ENCODE measurements around the gene CPXM2. TPM values are rescaled to one million over a fixed set of nuclear protein-coding genes. Genes with fewer than 3 reads are reported as not detected.

CPXM2 gene
- total and polyA plus RNA-seq, 5 experiments from 2014 or later, result not detected

DNA sequence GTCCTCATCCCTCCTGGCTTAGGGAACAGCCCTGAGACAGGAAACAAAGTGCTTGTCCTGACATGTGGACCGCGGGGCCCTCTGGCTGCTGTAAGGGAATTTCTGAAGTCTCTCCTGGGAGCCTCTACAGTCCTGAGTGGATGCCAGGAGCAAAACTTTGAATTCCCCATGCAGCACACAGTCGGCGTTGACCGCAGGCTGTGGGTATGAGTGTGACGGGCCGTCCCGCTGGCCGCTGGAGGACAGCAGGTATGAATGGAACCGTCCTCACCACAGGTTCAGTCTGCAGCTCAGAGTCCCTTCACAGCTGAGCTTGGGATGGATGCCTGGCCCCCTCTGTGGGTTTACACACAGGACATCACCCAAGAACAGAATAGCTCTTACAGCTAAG lies 130.6 kb downstream of the CPXM2 start:
- H3K36me3 Mint-ChIP-seq, result no peaks in the 10 kb centered on the region
- no peak for ATAC-seq
- H3K4me3 Mint-ChIP-seq, result no peak overlapping the region
- peak overlapping the region in 1 of 10 donors; percentile 26 for H3K27ac Mint-ChIP-seq
- POLR2A ChIA-PET, result no interaction called here
- peaks cover 0 to 2% (median 0%) of the 10 kb centered on the region in 4 donors for H3K4me1 Mint-ChIP-seq
- no peaks in the 10 kb centered on the region for H3K9me3 Mint-ChIP-seq
- H3K27me3 Mint-ChIP-seq, result peaks cover 4 to 19% (median 13%) of the 10 kb centered on the region in 5 donors
- DNase-seq, result no peak

DNA sequence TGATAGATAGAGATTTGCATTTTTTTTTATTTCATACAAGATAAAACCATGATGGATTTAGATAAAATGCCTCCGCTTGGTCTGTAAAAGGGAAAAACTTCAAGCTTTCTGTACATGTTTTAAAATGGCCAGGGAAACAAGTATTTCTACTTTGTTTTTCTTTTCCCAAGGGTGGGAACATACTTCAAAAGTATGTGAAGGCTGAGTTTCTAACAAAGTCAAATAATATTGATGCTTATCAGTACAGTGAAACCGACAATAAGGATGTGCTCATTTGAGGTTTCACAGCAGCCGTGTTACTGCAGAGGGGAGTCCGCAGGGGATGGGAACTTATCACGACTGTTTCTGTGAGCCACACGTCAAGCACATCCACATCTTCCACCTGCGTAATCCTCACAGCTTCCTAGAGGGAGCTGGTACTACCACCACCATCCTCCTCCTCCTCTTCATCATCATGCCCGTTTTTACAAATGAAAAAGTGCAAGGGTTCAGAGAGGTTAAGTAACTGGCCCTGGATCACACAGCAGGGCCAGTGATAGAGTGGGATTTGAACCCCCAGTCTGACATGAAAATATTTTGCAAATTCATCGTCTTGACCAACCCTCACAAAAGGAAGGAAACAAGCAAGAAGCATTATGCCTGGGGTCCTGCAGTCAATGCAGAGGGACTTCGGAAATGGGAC lies 131.1 kb downstream of the CPXM2 start:
- no peak for ATAC-seq
- Mint-ChIP-seq H3K4me1 (peaks cover 0 to 2% (median 0%) of the 10 kb centered on the region in 4 donors), H3K27me3 (peaks cover 1 to 14% (median 10%) of the 10 kb centered on the region in 5 donors), H3K36me3 (no peaks in the 10 kb centered on the region), H3K27ac (peak overlapping the region in 1 of 10 donors; percentile 26), H3K9me3 (no peaks in the 10 kb centered on the region), H3K4me3 (no peak overlapping the region)
- POLR2A ChIA-PET, result no interaction called here
- no peak for DNase-seq

DNA sequence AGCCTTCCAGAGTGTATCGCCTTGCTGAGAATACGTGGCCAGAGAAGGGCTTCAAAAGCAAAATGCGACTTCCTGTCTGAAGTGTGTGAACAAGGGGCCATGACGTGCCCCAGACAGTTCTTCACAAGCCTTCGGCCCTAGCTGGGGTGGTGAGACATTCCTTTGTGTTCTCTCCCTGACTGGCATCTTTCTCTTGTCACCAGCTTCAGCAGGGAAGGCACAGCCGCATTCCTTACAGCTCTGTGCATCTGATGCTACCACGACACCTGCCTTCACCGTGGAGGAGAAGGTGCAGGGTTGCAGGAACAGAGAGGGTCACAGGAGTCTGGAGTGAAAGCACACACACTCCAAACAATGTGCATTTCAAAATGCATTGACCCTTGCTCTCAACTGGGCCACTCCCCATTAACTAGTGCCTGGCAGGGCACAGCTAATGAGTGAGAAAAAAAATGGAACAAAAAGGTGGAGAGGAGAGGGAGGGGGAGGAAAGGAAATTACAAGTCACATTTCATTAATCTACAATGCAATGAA lies 132.0 kb downstream of the CPXM2 start:
- Mint-ChIP-seq H3K4me1 (peaks cover 0 to 2% (median 0%) of the 10 kb centered on the region in 4 donors), H3K27ac (no peak overlapping the region), H3K27me3 (peaks cover 0 to 14% (median 8%) of the 10 kb centered on the region in 5 donors), H3K36me3 (no peaks in the 10 kb centered on the region), H3K9me3 (no peaks in the 10 kb centered on the region), H3K4me3 (no peak overlapping the region)
- DNase-seq (no peak), ATAC-seq (no peak)
- POLR2A ChIA-PET, result no interaction called here

DNA sequence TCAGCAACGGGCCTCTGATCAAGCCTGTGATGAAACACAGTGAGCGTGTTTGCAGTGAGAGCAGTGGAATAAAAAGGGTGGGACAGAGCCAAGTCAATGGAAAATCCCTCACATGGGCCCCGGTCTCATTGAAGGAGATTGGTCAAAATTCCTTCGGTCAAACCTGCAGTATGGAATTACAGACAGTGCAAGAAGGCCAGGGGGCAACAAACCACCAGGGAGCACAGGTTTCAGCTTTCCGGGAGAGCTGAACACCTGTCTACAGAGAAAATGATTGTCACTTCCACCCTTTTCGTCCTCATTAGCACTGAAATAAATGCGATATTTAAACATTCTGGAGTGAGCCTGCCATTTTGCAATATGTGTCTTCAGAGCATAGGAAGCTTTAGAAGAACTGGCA lies 132.6 kb downstream of the CPXM2 start:
- Mint-ChIP-seq H3K4me3 (no peak overlapping the region), H3K36me3 (no peaks in the 10 kb centered on the region), H3K4me1 (peaks cover 0 to 2% (median 0%) of the 10 kb centered on the region in 4 donors), H3K27ac (no peak overlapping the region), H3K27me3 (peaks cover 0 to 14% (median 9%) of the 10 kb centered on the region in 5 donors), H3K9me3 (no peaks in the 10 kb centered on the region)
- no peak for DNase-seq
- POLR2A ChIA-PET, result no interaction called here
- ATAC-seq, result no peak

DNA sequence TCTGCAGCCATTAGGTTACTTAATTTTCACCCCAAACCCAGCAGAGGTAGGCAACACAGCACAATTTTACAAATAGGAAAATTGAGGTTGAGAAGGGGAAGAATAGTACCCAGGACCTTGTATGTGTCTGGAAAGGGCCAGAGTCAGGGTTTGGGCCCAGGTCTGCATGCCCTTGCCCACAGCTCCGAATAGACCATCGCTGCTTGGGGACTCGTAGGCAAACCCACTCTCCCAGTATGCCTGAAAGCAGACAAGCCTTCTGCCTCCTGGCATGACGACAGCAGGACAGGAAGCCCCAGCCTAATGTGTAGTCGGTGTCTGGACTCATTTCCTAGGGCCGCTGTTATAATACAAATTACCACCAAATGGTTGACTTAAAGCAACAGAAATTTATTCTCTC lies 133.8 kb downstream of the CPXM2 start:
- POLR2A ChIA-PET, result no interaction called here
- ATAC-seq (no peak), DNase-seq (no peak)
- no peaks in the 10 kb centered on the region for H3K36me3 Mint-ChIP-seq
- no peak overlapping the region for H3K4me3 Mint-ChIP-seq
- H3K27me3 Mint-ChIP-seq, result peaks cover 0 to 17% (median 10%) of the 10 kb centered on the region in 5 donors
- H3K27ac Mint-ChIP-seq, result no peak overlapping the region
- H3K4me1 Mint-ChIP-seq, result peaks cover 0 to 2% (median 0%) of the 10 kb centered on the region in 4 donors
- H3K9me3 Mint-ChIP-seq, result no peaks in the 10 kb centered on the region

DNA sequence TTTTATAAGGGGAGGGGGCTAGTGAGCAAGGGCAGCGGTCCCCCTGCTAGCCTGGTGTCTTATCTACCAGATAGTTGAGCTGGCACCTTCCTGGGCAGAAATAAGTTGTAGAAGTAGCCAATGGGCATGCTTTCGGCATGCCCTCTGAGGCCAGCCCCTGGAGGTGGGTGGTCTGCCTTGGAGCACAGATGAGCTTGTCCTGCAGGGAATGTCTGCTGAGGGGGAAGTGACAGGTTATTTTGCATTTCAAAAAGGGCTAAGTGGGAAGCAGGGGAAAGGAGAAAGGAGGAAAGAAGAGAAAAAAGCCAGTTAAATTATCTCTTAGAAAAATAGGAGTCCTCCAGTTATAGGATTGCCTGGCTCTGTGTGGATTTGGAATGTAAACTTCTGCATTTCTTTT lies 136.5 kb downstream of the CPXM2 start:
- H3K36me3 Mint-ChIP-seq, result no peaks in the 10 kb centered on the region
- H3K9me3 Mint-ChIP-seq, result peaks cover 0 to 4% (median 0%) of the 10 kb centered on the region in 9 donors
- no peak overlapping the region for H3K27ac Mint-ChIP-seq
- H3K27me3 Mint-ChIP-seq, result peaks cover 2 to 19% (median 10%) of the 10 kb centered on the region in 5 donors
- ATAC-seq (no peak), DNase-seq (no peak)
- POLR2A ChIA-PET, result no interaction called here
- H3K4me3 Mint-ChIP-seq, result no peak overlapping the region
- peaks cover 0 to 2% (median 0%) of the 10 kb centered on the region in 4 donors for H3K4me1 Mint-ChIP-seq

DNA sequence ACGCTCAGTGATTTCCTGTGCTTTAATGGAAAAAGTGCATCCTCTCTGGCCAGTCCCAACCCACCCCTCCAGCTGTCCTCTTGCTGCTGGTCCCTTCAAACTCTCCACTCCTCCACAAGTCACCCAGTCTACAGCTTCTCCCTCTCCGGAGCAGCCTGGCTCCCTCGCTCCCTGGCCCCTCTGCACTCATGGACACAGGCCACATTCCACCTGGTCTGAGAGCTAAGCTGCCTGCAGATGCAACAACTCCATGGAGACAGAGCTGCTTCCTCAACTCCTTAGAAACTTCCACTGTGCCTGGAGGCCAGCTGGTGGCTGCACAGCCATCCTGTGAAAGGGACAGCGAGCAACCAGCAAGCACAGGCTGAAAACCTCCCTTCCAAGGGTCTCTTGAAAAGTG lies 137.5 kb downstream of the CPXM2 start:
- Mint-ChIP-seq H3K4me3 (no peak overlapping the region), H3K4me1 (peaks cover 0 to 5% (median 0%) of the 10 kb centered on the region in 4 donors), H3K9me3 (peaks cover 0 to 6% (median 0%) of the 10 kb centered on the region in 9 donors), H3K27me3 (peaks cover 2 to 22% (median 10%) of the 10 kb centered on the region in 5 donors), H3K36me3 (no peaks in the 10 kb centered on the region), H3K27ac (no peak overlapping the region)
- POLR2A ChIA-PET, result no interaction called here
- no peak for DNase-seq
- no peak for ATAC-seq

DNA sequence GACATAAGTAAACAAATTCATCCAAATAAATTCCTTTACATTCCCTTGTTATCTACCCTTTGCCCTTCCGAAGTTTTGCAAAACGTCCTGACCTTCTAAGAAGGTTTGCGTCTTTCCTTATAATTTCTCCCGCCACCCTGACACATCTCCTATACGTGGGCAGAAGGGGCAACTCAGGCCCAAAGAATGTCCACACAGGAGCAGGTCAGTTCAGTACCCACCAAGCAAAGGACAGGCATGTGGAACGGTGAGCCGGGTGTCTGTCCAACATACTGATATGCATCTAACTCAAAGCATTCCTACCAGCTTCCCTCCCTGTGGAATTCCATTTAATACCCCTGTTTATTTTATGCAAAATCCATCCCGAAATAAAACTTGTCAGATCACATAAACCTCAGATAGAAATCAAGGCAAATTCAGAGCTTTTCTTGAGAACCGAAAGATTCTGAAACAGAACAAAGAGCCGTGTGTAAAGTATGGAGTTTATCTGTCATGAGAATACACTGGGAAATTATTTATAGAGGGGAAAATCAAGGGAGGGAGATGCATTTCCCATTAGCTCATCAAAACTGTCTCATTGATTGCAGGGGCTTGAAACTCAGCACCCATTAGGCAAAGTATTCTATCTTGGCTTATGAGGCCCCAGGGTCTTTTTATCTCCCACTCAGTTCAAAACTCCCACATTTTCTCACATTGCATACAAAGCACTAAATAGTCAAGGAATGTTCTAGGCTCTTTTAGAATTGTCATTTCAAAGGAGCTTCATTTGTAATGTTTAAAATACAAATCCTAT lies 140.1 kb downstream of the CPXM2 start:
- peaks cover 0 to 3% (median 0%) of the 10 kb centered on the region in 4 donors for H3K4me1 Mint-ChIP-seq
- H3K9me3 Mint-ChIP-seq, result peaks cover 0 to 6% (median 0%) of the 10 kb centered on the region in 9 donors
- POLR2A ChIA-PET, result no interaction called here
- no peak overlapping the region for H3K4me3 Mint-ChIP-seq
- ATAC-seq (no peak), DNase-seq (no peak)
- no peak overlapping the region for H3K27ac Mint-ChIP-seq
- no peaks in the 10 kb centered on the region for H3K36me3 Mint-ChIP-seq
- H3K27me3 Mint-ChIP-seq, result peaks cover 2 to 18% (median 5%) of the 10 kb centered on the region in 5 donors

DNA sequence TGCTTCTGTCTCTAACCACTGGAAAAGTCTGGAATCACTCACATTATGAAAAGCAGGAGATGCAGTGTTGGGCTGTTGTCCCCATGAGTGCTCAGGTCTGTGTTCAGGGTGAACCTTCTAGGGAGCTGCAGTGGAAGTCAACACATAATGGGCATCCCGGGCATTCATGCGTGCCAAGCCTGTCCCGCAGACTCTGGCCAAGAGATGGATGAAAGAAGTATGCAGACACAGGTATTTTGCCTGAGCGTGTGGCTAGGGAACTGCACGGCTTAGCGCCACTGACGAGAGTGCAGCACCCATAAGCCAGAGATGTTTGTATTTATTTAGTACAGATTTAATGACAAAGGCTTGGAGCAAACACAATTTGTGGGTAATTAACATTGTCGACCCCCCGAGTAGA lies 140.7 kb downstream of the CPXM2 start:
- no peak for ATAC-seq
- H3K27me3 Mint-ChIP-seq, result peaks cover 2 to 18% (median 5%) of the 10 kb centered on the region in 5 donors
- H3K9me3 Mint-ChIP-seq, result peaks cover 0 to 6% (median 0%) of the 10 kb centered on the region in 9 donors
- no peaks in the 10 kb centered on the region for H3K36me3 Mint-ChIP-seq
- peaks cover 0 to 3% (median 0%) of the 10 kb centered on the region in 4 donors for H3K4me1 Mint-ChIP-seq
- no peak overlapping the region for H3K27ac Mint-ChIP-seq
- DNase-seq, result no peak
- POLR2A ChIA-PET, result no interaction called here
- no peak overlapping the region for H3K4me3 Mint-ChIP-seq

DNA sequence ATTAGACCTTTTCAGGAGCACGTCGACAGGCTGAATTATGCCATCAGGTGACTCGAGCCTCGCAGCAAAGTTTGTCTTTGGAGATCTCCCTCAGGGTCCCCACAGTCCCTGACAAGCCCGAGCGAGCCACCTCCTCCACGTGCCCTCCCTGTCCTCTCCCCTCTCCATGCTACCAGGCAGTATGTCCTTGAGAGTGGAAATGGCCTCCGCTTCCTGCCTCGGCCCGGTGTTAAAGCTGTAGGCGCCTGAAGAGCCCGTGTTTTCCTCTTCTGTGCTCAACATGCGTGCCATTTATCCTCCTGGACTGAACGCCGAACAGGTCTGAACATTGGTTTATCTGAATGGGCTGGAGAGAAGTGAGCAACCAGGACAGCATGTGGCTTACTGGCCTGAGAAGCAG lies 142.9 kb downstream of the CPXM2 start:
- H3K4me3 Mint-ChIP-seq, result no peak overlapping the region

DNA sequence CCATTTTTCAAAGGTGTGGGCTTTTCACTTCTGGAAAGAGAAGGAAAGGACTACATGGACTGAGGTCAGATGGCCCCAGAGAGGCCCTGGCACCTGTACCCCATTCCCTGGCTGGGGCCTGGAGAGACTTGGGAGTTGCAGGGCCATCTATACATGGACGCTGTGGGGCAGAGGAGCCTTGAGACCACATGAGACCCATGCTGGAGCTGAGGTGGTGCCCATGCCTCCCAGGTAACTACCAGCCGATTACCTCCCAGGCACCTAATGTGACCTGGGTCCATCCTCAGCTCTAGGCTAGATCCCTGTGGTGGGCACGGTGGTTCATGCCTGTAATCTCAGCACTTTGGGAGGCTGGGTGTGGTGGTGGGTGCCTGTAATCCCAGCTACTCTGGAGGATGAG lies 144.2 kb downstream of the CPXM2 start:
- no peak for DNase-seq
- ATAC-seq, result no peak
- Mint-ChIP-seq H3K4me3 (no peak overlapping the region), H3K36me3 (no peaks in the 10 kb centered on the region), H3K27me3 (peaks cover 1 to 18% (median 5%) of the 10 kb centered on the region in 5 donors), H3K27ac (no peak overlapping the region), H3K4me1 (peaks cover 0 to 5% (median 0%) of the 10 kb centered on the region in 4 donors), H3K9me3 (peaks cover 0 to 4% (median 0%) of the 10 kb centered on the region in 9 donors)
- POLR2A ChIA-PET, result no interaction called here

More for the DNA sequence above, 142.9 kb downstream of the CPXM2 start:
- Mint-ChIP-seq H3K27me3 (peaks cover 2 to 17% (median 5%) of the 10 kb centered on the region in 5 donors), H3K9me3 (peaks cover 0 to 6% (median 0%) of the 10 kb centered on the region in 9 donors), H3K4me1 (peaks cover 0 to 3% (median 0%) of the 10 kb centered on the region in 4 donors), H3K27ac (no peak overlapping the region), H3K36me3 (no peaks in the 10 kb centered on the region)
- DNase-seq (no peak), ATAC-seq (no peak)
- POLR2A ChIA-PET, result no interaction called here

DNA sequence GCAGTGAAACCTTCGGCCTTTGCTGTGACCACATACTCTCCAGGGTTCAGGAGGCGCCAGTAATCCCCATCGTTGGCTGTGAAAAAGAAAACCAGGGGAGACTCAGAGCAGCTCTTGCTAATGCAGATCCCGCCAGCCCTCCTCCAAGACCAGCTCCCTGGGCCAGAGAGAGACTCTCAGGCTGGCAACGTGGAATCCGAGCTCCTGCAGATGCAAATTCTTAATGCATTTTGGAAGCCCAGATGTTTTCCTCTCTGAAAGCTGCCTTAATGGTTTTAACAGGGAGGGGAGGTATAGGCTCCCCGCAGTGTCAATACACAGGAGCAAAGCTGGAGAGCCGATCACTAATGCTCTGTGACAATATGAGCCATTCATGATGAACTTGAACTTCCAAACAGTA lies 144.7 kb downstream of the CPXM2 start:
- H3K9me3 Mint-ChIP-seq, result peaks cover 0 to 4% (median 0%) of the 10 kb centered on the region in 9 donors
- no peak overlapping the region for H3K4me3 Mint-ChIP-seq
- H3K4me1 Mint-ChIP-seq, result peaks cover 0 to 5% (median 0%) of the 10 kb centered on the region in 4 donors
- no peaks in the 10 kb centered on the region for H3K36me3 Mint-ChIP-seq
- POLR2A ChIA-PET, result no interaction called here
- peaks cover 2 to 18% (median 5%) of the 10 kb centered on the region in 5 donors for H3K27me3 Mint-ChIP-seq
- ATAC-seq (no peak), DNase-seq (no peak)
- H3K27ac Mint-ChIP-seq, result no peak overlapping the region

DNA sequence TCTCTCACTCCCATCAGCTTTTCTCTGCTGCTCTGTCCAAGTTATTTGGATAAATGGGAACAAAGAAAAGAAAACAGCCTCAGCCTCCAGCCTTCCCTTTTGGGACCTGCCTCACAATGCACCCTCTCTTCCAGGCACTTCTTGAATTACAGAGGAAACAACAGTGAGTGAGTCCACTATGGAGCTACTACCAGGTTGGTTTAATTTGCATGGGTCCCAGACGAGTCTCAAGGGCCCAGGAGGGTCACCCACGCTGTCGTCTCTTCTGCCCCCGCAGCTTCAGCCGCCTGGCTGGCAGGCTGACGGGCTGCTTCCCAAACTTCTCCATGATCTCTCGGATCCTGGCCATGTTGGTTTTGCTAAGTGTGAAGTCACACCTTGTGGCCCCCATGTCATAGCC lies 145.1 kb downstream of the CPXM2 start:
- no peak overlapping the region for H3K27ac Mint-ChIP-seq
- H3K9me3 Mint-ChIP-seq, result peaks cover 0 to 3% (median 0%) of the 10 kb centered on the region in 9 donors
- peaks cover 0 to 5% (median 0%) of the 10 kb centered on the region in 4 donors for H3K4me1 Mint-ChIP-seq
- no peak for DNase-seq
- peaks cover 2 to 22% (median 4%) of the 10 kb centered on the region in 5 donors for H3K27me3 Mint-ChIP-seq
- no peaks in the 10 kb centered on the region for H3K36me3 Mint-ChIP-seq
- H3K4me3 Mint-ChIP-seq, result no peak overlapping the region
- ATAC-seq, result no peak
- POLR2A ChIA-PET, result no interaction called here

All from naive thymus-derived CD8-positive, alpha-beta T cell (primary cell).